DND-41 (cell line): ENCODE measurements around the gene TYMP.
"Not testable (repeated sequence)": the region's sequence is repeated elsewhere in the genome, so short reads cannot be mapped to it uniquely, and the experiment has no call there.

Experiments
- CTCF ChIP-seq: IDR thresholded peaks from 2 replicates; pipeline ENCODE4 v1.5.1; 2012; ENCODE audit warnings: borderline replicate concordance, low read length, moderate library complexity, mild to moderate bottlenecking; ENCODE audit not compliant: poor library complexity, severe bottlenecking; ENCODE audit errors: extremely low read depth
- EZH2 ChIP-seq: IDR thresholded peaks from 3 replicates; pipeline ENCODE4 v1.6.1; 2012; ENCODE audit warnings: borderline replicate concordance, low read depth, mild to moderate bottlenecking, moderate library complexity, low read length, inconsistent platforms; ENCODE audit not compliant: severe bottlenecking

GRCh38 chr22:50533856-50534711, 4.3 kb upstream of the TYMP start:
- TF ChIP-seq CTCF, EZH2: not testable (repeated sequence)
